NCI-H128 (cell line): ENCODE measurements around the gene LRRC27.

Source experiments
- DNase-seq: peaks from one replicate; lab custom pipeline; 2025; ENCODE audit not compliant: unreplicated experiment; lab: John Stamatoyannopoulos, UW

The LRRC27 gene

DNA sequence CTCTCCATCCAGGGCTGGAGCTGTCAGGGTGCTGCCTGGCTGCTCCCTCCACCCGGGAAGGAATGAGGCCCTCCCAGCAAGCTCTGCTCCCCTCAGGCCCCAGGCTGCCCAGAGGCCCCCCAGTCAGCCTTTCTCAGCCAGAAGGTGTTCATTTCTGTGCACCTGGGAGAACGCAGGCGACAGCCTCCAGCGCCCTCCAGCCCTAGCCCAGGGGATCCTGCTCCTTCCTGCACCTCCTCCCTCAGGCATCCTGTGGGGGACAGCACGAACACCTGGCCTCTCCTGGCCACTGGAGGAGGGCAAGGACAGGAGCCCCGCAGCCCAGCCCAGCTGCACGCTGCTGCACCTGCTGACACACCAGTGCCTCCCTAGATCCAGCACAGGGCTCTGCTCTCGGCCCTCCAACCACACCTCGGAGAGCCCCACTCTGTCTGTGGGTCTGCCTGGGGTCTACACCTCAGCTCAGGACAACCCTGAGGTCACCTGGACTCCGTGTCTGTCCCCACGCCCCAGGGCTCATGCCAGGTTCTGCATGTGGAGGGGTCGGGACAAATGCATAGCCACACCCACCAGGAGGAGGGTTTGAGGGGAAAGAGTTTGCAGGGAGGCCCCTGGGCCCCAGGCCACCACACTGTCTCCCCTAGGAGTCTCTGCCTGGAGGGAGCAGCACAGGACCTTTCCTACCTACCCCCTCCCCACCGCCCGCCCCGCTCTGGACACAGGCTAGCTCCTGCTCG, 57.6 kb downstream of the LRRC27 start:
- DNase-seq: no peak

DNA sequence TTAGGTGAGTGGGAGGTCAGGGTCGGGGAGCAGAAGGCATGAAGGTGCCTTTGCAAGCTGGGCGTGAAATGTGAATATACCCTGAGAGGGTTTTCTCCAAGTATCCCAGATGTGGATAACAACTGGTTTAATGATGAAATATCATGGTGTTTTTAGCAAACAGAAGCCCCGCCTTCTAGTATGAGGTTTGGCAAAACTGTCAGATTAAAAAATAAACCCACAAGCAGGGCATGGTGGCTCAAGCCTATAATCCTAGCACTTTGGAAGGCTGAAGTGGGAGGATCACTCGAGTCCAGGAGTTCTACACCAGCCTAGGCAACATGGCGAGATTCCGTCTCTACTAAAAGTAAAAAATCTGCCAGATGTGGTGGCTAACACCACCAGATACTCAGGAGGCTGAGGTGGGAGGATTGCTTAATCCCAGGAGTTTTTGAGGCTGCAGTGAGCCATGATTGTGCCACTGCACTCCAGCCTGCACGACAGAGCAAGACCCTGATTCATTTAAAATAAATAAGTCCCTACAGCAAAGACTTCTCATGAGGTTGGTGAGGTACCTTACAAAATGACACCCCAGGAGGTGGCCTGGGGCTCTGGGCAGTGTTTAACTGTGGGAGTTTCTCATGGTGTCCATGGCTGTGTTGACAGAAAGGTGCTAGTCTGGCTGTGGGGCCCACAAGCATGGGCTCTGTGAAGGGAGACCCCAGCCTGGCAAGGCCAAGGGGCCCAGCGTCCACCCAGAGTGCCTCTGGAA, 58.4 kb downstream of the LRRC27 start:
- DNase-seq: no peak

DNA sequence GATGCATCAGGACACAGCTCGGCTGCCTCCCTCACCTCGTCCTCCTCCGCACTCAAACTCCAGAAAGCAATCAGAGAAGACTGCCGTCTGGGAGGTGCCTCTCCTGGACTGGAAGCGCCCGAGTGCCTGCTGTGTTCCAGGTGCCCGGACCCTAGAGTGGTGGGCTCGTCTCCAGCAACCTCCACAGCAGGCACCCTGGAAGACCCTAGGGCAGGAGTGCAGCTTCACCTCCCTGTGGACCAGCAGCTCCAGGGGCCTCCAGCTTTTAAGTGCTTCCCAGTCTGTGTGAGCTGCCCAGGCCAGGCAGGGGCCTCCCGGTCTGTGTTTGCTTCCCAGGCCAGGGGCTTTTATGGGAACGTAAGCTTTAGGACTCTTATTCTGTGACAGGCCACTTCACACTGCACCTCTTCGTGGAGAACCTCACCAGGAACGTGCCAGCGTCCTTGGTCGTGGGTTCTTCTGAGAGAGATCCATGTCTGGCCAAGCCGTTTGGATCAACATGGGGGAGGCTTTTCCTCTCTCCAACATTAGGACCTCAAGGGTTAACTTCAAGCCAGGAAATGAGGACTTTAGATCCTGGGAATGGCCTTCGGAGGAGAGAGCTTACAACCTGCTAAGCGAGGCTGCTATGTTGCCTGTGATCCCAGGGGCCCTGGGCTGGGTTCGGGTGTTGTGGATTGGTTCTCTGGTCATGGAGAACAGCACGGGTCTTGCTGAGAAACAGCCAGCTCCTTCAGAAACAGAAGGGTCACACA, 59.1 kb downstream of the LRRC27 start:
- no peak for DNase-seq

DNA sequence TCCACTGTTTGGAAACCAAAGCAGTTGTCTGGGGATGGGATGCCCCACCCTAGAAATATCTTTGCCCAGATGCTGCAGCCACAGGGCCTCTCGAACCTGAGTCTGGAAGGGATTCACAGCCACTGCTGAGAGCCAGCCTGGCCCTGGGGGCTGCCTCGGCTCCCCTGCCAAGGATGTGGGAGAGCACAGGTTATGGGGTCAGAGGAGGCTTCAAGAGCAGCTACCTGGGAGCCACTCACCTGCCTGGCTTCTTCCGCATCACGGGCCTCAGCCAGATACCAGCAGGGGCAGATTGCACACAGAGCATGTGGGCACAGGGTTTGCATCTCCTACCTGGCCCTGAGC, 59.7 kb downstream of the LRRC27 start:
- no peak for DNase-seq

DNA sequence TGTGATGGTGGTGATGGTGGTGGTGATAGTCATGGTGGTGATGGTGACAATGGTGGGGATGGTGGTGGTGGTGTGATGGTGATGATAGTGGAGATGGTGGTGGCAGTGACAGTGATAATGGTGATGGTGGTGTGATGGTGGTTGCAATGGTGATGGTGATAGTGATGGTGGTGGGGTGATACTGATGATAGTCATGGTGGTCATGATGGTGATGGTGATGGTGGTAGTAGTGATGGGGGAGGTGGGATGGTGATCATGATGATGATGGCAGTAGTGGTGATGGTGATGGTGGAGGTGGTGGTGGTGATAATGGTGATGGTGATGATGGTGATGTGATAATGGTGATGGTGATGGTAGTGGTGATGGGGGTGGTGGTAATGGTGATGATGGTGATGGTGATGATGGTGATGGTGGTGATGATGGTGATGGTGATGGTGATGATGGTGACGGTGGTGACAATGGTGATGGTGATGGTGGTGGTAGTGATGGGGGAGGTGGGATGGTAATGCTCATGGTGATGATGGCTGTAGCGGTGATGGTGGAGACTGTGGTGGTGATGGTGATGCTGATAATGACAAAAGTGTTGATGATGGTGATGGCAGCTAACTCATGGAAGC, 60.3 kb downstream of the LRRC27 start:
- DNase-seq: no peak

DNA sequence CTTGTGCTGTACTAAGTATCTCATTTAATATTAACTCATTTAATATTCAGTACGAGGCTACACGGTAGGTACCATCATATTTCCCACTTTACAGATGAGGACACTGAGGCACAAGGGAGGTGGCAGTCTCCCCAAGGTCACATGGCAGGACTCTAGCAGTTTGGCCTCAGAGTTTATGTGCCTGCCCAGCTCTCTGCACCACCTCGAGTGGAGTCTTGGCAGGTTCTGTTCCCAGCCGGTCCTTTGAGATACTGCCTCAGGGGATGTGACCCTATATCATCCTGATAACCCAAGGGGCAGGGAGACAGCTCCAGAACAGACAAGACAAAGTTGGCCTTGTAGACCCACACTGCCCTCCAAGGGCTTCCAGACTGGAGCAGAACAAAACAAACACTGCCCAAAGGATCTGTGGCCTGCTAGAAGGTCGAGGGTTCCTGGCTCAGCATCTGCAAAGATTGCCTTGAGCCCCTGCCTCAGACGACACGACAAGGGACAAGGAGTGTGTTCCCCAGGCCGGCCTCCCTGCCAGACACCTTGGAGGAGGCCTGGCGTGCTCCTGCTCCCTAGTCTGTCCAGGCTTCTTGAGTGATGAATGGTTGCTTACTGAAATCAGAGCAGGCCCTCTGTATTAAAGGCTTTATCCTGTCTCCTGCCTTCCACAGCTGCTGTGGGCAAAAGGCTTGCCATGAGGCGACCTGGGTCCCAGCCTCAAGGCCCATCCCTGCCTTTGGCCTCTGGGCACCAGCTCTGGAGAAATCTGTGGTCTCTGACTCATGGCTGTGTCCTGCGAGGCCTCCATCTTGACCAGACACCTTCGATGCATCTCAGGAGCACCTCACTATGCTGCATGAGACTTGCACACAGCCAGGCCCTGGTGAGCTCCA, 61.1 kb downstream of the LRRC27 start:
- no peak for DNase-seq

DNA sequence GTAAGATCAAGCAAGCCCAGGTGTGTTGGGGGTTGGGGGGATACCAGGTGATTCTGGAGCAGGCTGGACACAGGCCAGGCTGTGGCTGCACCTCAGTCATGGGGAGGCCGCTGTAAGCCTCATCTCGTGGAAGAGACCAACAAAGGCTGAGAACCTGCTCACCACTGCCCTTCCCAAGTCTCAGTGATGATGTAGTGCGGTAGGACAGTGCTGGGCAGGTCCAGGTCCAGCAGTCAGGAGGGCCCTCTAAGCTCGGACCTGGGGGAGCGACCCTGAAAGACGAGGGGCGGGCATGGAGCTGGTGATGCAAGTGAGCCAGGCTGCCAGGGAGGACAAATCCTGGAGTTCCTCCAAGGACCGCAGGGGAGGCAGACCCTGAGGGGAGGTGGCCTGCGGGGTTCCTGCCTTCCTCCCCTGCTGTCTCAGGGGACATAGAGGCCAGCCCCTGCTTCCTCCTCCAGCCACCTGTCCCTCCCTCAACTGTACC, 61.7 kb downstream of the LRRC27 start:
- DNase-seq: no peak

DNA sequence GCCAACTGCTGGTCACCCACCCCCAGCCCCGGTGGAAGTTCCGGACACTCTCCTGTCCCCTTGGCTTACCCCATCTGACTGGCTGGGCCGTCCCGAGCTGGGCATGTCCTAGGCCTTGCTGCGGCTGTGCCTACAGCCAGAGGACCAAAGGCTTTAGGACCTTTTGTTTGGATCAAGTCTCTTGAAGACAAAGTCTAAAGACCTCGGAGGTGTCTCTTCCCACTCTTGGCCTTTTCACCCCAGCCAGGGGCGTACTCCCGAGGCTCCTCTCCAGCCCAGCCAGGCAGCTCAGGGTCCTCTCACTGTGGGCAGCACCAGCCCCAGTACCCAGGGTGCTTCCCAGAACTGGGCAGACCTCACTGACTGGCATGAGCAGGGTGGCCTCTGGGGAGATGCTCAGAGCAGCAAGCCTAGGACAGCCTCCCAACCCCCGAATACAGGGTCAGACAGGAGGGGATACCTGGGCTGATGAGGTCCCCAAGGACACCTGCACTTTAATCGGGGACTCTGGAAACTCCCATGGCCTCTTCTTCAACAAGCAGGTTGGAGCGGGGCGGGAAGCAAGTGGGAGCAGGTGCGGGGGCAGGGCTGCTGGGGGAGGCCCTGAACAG, 62.3 kb downstream of the LRRC27 start:
- no peak for DNase-seq

DNA sequence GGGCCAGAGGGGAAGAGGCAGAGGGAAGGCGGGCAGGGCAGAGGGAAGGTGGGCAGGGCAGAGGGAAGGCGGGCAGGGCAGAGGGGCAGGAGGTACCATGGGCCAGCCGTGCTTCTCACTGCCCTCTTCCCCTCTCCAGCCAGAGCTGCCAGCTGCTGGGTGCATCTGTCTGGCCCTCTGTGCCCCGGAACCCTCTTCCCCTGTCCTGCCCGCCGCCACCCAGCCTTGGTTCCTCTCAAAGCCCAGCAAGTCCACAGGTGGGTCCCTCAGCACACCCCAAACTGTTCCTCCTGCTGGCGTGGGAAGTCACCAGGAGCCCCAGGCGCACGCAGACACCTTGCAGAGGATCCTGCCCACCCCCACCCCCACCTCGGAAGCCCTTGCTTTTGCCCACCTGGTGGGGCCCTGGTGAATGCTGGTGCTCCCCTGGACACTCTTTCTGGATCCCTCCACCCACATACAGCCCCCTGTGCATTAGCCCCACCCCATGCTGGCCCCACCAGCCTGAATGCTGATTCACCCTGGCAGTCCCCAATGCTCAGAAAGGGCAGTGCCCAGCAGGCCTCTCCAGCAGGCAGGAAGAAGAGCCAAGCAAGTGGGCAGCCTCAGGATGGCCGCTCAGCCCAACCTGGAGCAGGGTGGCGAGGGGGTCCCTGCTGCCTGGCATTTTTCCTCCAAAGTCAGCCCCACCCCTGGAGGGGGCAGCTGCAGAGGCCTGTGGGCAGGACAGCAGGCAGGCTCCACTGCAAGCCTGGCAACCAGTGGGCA, 63.1 kb downstream of the LRRC27 start:
- no peak for DNase-seq

DNA sequence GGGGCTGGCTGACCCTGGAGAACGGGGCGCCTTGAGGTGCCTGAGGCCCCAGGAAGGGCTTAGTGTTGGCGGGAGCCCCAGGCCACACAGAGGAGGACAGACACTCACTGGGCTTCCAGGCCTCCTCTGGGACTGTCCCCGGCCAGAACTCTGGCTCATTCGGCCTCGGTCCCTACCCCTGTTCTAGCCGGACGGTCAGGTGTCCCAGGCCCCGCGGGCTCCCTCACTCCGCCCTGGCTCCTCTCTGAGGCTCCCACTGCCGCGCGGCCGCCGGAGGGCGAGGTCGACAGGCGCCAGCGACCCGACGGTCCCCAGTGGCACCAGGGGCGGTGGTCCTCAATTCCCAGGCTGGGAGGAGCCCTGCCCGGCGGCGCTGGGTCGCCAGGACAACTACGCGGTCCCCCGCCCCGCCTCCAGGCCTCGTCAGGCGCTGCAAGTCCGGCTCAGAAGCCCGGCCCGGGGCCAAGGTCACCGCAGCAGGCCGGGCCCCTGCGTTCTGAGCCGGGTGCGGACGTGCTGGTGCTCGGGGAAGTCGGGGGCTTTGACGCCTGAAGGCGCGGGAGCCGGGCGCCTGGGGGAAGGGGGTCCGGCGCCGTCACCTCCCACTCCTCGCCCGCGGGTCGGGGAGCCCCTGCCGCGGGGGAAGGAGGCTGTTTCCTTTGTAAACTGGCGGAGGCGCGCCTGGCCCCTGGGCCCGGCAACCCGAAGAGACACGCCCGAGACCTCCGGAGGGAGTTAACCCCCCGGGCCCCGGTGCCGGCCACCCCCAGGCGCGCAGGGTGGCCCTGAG, 63.9 kb downstream of the LRRC27 start:
- DNase-seq: no peak

DNA sequence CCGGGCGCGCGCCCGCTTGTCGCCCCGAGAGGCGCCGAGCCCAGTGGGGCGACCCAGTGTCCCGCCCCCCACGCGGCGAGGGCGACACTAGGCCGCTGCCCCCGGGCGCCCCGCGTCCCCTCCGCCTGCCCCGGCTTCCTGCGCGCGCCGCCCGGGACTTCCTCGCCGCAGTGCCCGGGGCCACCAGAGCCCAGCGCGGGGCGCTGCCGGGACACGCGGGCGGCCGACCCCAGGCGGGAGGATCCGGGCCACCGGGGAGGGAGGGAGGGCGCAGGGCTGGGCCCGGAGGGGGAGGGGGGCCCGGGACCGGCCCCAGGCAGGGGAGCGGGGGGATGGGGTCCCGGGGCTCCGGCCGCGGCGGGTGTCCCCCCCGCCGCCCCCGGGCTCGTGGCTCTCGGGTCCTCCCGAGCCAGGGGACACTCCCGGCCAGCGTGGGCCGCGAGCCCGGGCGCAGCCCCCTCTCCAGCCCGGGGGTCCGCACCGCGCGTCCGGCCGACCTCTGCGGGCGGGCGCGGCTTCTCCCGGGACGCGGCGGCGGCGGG, 64.6 kb downstream of the LRRC27 start:
- DNase-seq: no peak

DNA sequence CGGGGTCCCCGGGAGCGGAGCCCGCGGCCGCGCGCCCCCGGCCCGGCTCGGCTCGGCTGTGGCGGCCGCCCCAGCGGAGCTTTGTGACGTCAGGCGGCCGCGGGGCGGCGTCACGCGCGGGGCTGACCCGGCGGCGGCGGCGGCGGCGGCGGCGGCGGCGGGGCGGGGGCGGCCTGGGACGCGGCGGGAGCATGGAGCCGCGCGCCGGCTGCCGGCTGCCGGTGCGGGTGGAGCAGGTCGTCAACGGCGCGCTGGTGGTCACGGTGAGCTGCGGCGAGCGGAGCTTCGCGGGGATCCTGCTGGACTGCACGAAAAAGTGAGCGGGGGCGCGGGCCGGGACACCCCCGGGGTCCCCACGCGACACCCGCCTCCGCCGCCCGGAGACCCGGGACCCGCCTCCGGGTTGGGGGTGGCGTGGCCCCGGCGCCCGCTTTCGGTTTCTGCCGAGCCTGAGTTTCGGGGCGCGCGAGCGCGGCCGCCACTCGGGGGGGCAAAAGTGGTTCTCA, 65.1 kb downstream of the LRRC27 start, which contains the start of gene PWWP2B:
Gene PWWP2B, plus strand, starts transcription at position 165 of the 506 bp plus-strand sequence. Its CDS starts 27 bp downstream, at position 192.
- no peak for DNase-seq

DNA sequence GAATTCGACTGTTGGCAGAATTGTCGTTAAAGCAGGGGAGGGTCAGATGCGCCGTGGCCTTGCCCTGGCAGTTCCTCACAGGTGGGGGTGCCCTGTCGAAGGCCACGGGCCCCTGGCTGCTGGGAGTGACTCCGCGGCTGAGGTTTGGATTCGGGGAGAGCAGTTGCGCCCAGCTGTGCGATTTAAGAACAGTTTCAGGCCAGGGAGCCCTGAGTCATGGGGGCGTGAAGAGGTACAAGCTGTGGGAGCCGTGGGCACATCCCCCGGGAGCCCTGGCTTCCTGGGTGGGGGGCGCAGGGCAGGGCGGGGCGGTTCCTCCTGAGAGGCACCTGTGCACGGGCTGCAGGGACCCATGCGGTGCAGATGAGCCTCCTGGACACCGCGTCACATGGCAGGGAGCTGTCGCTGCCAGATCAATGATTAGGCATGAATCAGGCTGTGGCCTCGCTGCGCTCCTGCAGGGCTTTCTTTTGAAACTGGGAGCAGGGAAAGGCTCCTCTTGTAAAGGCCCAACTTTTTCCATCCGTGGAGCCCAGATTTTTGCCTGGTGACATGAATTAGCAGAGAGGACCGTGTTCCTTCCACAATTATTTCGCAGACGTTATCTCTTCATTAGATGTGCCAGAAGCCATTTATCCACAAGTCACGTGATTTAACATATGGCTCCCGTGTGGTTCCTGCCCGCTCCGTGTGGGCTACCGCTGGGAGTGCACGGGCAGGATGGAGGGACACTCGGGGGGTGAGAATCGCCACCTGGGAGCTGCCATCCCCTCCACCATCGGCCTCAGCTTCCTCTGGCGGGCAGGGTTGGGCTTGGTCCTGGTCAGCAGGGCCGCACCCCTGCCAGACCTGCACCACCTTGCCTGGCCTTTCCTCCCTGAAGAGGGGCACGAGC, 65.9 kb downstream of the LRRC27 start:
- no peak for DNase-seq

DNA sequence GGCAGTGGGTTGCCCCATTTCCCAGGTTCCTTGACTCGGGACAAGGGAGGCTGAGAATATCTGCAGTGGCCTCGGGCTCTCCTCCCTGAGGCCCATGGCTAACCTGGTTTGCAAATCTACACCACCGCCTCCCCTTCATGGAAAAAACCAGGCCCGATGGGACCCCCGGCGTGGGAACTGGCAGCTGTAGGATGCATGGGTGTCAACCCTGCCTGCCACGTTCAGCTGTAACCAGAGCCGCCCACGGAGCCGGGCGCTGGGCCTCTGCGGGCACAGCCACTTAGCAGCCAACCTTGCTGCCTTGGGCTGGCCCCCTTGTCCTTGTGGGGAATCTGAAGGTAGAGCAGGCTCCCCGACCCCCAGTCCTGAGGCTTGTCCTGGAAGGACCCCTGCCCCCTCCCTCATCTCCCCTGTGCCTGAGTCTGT, 66.6 kb downstream of the LRRC27 start:
- no peak for DNase-seq

DNA sequence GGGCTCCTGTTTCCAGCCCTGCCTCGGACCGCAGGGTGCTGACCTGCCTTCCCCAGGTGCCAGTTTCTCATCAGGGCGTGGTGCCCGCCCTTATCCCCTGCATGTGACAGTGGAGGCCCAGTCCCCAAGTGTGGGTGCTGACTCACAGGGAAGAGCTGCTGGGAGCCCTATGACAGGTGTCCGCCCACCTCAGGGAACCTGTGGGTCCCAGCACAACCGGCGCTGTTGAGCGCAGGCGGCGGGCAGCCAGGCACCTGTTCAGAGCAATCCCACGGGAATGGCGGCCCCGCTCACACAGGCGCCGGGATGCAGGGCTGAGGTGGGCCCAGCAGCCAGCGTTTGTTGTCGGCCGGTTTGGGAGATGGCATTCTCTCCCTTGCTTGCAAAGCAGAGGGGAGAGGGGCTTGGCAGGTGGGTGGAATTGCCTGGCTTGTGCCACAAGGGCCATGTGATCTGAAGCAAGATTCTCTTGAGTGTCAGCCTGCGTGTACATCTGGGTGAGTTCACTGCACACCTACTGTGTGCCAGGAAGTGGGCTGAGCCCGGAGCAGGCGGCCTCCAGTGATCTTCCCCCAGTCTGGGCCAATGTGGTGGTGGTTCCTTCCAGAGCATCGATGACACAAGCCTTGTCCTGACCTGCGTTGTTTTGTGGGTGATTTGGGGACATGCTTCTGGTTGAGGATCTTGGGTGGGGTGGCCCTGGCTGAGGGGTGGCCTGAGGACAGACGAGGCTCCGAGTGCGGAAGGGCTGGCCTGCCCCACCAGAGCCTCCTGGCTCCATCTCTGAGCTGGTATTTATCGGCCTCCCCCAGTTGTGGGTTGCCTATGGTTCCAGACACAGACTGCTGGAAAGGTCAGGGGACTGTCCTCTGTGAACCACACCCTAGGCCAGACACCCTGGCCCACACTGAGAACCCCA, 67.4 kb downstream of the LRRC27 start:
- no peak for DNase-seq

DNA sequence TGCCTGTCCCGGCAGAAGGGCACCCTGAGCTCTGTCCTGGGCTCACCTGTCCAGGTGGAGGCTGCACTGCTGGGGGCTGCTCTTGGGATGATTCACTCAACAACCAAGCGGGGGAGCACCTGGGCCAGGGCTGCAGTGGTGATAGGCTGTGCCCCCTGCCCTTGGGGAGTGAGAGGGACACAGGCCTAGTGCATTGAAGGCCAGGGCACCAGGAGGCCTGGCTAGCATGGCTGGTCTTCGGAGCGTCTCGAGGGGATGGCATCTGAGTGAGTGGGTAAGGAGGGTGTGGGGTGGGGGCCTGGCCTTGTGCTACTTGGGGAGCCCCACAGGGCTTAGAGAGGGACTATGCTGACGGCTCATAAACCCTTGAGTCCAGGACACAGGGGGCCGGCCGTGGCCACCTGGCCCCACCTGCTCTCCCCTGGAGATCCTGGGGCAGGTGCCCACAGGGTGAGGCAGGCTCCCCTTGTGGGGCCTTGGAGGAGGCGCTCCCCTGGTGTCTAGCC, 68.1 kb downstream of the LRRC27 start:
- no peak for DNase-seq
